GM10266 (cell line): ENCODE results near the gene MAP4K2.

Experiments used
- DNase-seq: peaks from one replicate; pipeline ENCODE4 v3.0.0; 2012; ENCODE audit errors: extremely low spot score
- TF ChIP-seq, protein P1 (sequence below): IDR thresholded peaks from 2 replicates; pipeline ENCODE4 v1.5.1; 2012; ENCODE audit warnings: mild to moderate bottlenecking, low read depth; ENCODE audit not compliant: control insufficient read depth, insufficient read depth; ENCODE audit errors: missing control alignments

The MAP4K2 gene

GRCh38 chr11:64768300-64768694 is 34.7 kb downstream of the MAP4K2 start:
- TF ChIP-seq, protein P1, sequence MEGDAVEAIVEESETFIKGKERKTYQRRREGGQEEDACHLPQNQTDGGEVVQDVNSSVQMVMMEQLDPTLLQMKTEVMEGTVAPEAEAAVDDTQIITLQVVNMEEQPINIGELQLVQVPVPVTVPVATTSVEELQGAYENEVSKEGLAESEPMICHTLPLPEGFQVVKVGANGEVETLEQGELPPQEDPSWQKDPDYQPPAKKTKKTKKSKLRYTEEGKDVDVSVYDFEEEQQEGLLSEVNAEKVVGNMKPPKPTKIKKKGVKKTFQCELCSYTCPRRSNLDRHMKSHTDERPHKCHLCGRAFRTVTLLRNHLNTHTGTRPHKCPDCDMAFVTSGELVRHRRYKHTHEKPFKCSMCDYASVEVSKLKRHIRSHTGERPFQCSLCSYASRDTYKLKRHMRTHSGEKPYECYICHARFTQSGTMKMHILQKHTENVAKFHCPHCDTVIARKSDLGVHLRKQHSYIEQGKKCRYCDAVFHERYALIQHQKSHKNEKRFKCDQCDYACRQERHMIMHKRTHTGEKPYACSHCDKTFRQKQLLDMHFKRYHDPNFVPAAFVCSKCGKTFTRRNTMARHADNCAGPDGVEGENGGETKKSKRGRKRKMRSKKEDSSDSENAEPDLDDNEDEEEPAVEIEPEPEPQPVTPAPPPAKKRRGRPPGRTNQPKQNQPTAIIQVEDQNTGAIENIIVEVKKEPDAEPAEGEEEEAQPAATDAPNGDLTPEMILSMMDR = no peak

GRCh38 chr11:64767344-64768299 is 35.4 kb downstream of the MAP4K2 start:
- DNase-seq = peak; percentile 62

More at GRCh38 chr11:64768300-64768694, 34.7 kb downstream of the MAP4K2 start:
- DNase-seq = no peak

GRCh38 chr11:64766881-64767280 is 36.1 kb downstream of the MAP4K2 start:
- DNase-seq = no peak
- TF ChIP-seq, protein P1 = no peak

More at GRCh38 chr11:64767344-64768299, 35.4 kb downstream of the MAP4K2 start:
- TF ChIP-seq, protein P1 = peak; percentile 75

DNA sequence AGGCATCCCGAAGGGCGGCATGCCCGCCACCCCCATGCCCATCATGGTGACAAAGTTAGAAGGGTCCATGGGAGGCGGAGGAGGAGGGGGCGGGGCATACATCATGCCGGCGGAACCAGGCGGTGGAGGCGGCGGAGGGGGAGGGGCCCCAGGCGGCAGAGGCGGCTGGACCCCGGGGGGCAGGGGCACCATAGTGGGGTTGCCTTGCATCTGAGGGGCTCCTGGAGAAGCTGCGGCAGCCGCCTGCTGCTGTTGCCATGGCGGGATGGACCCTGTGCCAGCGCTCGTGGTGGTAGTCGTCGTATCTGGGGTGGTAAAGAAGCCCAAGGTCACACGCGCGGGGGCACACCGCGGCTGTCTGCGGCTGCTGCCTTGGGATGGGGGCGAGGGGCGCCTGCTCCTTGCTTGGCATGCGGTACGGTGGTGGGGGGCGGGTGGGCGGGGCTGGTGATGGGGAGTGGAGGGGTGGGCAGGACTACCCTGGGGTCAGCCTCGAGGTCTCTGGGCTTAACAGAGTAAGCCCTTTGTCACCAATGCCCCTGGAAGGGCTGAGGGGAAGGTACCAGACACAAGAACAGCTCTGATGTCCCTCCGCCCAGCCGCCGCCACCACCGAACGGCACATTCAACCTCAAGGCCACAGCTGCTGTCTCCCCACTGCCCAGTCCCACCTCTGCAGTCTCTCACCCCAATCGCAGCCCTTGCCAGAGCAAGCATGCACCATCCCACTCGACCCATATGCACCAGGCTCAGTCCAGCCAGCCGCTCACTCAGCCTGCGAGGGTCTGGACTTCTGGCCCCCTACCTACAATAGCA is 37.0 kb downstream of the MAP4K2 start:
- DNase-seq = no peak
- TF ChIP-seq, protein P1 = no peak

DNA sequence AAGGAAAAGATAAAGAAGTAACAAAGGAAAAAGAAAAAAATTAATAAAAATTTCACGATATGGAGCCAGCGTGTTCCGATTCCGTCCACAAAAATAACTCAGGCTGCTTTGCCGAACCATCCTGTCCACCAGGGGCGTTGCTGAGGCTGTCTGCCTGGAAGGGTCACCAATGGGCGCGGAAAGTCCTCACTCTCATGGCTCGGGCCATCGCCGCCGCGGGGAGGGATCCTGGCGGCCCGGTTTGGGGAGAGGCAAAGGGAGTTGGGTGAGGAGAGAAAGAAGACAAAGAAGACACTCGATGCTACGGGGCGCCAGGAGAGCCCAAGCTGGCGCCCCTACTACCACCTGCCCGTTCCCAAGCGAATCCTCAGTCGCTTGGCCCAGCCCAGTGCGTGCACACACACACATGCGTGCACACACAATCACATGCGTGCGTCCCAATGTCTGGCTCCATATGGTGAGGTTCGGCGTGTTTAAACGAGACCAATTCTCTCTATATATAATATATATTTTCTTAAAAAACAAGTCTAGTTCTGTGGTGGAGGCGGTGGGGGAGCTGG is 37.6 kb downstream of the MAP4K2 start:
- DNase-seq = no peak
- TF ChIP-seq, protein P1 = no peak

DNA sequence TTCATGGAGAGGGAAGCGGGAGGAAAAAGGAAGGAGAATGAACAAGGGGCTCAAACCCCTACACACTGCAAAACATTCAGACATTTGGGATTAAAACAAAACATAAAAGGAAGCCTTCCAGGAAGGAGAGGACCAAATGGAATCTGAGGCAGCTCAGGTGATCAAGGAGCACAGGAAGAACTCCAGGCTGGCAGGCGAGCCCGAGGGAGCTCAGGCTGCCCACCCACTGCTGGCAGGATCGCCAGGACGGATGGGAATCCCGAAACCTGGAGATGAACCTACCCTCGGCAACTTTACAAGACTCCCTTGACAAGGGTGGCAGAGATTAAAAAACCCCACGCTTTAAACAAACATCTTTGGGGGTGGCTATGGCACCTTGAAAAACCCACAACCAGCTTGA is 38.3 kb downstream of the MAP4K2 start:
- TF ChIP-seq, protein P1 = no peak
- DNase-seq = no peak
